ENCODE measurements around the gene SECISBP2.

The SECISBP2 gene

DNA sequence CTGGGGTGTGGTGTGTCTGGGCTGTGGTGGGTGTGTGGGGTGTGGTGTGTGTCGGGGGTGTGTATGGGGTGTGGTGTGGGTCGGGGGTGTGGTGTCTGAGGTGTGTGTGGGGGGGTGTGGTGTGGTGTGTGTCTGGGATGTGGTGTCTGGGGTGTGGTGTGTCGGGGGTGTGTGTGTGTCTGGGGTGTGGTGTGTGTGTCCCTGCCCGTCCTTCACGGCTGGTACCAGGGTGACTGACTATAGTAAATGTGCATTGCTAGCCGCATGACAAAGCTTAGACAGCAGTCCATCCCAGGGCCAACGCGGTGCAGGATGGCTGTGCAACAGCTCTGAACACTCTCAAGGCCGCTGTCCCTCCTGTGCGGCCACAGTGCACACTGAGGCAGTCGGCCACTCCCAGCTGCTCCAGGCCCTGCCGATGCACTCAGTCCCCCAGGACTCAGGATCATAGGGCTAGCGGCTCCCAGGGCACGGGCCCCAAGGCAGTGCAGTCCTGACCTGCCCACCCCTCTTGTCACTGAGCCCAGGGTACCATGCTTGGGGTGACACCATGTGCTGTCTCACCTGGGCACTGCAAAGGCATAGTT is 54.0 kb downstream of the SECISBP2 start:
- Histone ChIP-seq H3K9me3 (ENCODE audit: severe bottlenecking) (no peaks in the 10 kb centered on the region), H3K27ac (ENCODE audit: poor library complexity, severe bottlenecking) (no peak overlapping the region), H3K27me3 (ENCODE audit: insufficient read depth, poor library complexity, severe bottlenecking) (no peaks in the 10 kb centered on the region), H3K4me1 (ENCODE audit: insufficient read depth, poor library complexity, severe bottlenecking) (no peaks in the 10 kb centered on the region), H3K4me3 (ENCODE audit: severe bottlenecking) (no peak overlapping the region), H3K36me3 (ENCODE audit: low read depth) (no peaks in the 10 kb centered on the region)
- TF ChIP-seq, protein P1, sequence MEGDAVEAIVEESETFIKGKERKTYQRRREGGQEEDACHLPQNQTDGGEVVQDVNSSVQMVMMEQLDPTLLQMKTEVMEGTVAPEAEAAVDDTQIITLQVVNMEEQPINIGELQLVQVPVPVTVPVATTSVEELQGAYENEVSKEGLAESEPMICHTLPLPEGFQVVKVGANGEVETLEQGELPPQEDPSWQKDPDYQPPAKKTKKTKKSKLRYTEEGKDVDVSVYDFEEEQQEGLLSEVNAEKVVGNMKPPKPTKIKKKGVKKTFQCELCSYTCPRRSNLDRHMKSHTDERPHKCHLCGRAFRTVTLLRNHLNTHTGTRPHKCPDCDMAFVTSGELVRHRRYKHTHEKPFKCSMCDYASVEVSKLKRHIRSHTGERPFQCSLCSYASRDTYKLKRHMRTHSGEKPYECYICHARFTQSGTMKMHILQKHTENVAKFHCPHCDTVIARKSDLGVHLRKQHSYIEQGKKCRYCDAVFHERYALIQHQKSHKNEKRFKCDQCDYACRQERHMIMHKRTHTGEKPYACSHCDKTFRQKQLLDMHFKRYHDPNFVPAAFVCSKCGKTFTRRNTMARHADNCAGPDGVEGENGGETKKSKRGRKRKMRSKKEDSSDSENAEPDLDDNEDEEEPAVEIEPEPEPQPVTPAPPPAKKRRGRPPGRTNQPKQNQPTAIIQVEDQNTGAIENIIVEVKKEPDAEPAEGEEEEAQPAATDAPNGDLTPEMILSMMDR (IDR thresholded peaks at IDR 0.05; ENCODE audit: poor library complexity, severe bottlenecking) = no peak
- DNase-seq (ENCODE audit: low spot score) (no peak), ATAC-seq (ENCODE audit: low read depth) (peak; percentile 54)

DNA sequence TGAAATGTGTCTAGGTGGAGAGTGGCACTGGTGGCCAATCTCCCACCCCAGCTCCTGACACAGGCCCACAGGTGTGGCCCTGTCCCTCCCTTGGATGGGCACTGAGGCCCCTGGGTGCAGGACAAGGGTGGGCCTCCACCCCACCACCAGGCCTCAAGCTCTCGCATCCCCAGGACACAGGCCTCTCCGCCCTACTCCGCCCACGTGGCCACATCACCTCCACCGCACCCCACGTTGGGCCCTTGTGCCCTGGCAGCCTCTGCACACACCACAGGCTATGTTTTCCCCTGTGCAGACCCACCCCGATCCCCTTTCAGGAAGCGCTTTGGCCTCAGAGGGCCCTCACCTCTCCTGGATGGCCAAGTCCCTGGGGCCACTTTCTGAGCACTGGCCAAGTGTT is 54.7 kb downstream of the SECISBP2 start:
- Histone ChIP-seq H3K4me1 (ENCODE audit: insufficient read depth, poor library complexity, severe bottlenecking) (no peaks in the 10 kb centered on the region), H3K4me3 (ENCODE audit: severe bottlenecking) (no peak overlapping the region), H3K27ac (ENCODE audit: poor library complexity, severe bottlenecking) (no peak overlapping the region), H3K9me3 (ENCODE audit: severe bottlenecking) (no peaks in the 10 kb centered on the region), H3K36me3 (ENCODE audit: low read depth) (no peaks in the 10 kb centered on the region), H3K27me3 (ENCODE audit: insufficient read depth, poor library complexity, severe bottlenecking) (no peaks in the 10 kb centered on the region)
- TF ChIP-seq, protein P1 (IDR thresholded peaks at IDR 0.05; ENCODE audit: poor library complexity, severe bottlenecking) = no peak
- DNase-seq (ENCODE audit: low spot score) (no peak), ATAC-seq (ENCODE audit: low read depth) (peak; percentile 11; the same call in 2 of the 3 replicates)

DNA sequence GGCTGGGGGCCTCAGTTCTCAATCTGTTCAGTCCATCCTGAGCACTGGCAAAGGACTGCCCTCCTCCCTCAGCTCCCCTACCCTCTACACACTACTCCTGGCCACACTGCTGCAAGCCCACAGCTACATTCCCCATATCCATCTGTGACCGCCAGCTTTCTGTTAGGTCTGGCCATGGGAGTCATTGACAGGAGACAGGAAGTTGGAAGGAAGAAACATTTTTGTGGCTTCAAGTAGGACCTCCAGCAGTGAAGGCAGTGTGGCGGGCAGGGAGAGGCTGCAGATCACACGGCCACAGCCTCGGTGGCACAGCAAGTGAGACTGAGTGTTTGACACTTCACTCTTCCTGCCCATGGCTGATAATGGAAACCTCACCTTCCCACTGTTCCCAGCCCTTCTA is 55.9 kb downstream of the SECISBP2 start:
- TF ChIP-seq, protein P1 (IDR thresholded peaks at IDR 0.05; ENCODE audit: poor library complexity, severe bottlenecking) = no peak
- DNase-seq (ENCODE audit: low spot score) (no peak), ATAC-seq (ENCODE audit: low read depth) (no peak)
- no peak overlapping the region for H3K4me3 ChIP-seq (ENCODE audit: severe bottlenecking)
- H3K27ac ChIP-seq (ENCODE audit: poor library complexity, severe bottlenecking) = no peak overlapping the region
- H3K9me3 ChIP-seq (ENCODE audit: severe bottlenecking) = no peaks in the 10 kb centered on the region
- no peaks in the 10 kb centered on the region for H3K27me3 ChIP-seq (ENCODE audit: insufficient read depth, poor library complexity, severe bottlenecking)
- H3K4me1 ChIP-seq (ENCODE audit: insufficient read depth, poor library complexity, severe bottlenecking) = no peaks in the 10 kb centered on the region
- no peaks in the 10 kb centered on the region for H3K36me3 ChIP-seq (ENCODE audit: low read depth)

DNA sequence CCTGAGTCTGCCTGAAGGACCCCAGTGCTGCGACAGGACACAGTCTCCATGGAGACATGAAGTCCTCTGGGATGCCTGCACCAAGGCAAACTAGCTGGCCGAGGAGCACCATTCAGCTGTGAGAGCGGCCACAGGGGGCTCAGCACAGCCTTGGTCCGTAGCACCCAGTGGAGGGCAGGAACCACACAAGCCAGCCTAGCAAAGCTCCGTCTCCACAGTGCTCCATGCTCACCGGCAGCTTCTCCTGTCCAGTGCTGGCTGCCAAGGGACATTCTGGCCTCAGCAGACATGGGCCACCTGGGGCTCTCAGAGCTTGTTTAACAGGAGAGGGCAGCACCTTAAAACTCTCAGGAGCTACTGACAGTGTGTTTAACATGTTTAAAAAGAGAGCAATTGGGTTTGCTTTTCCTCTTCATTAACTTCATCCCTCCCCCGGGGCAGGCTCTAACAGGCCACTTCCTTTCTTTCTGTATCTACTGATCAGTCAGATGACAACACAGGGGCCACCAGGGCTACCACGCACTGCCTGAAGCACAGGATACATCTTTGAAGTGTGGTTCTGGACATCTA is 57.0 kb downstream of the SECISBP2 start:
- Histone ChIP-seq H3K27ac (ENCODE audit: poor library complexity, severe bottlenecking) (no peak overlapping the region), H3K27me3 (ENCODE audit: insufficient read depth, poor library complexity, severe bottlenecking) (no peaks in the 10 kb centered on the region), H3K4me1 (ENCODE audit: insufficient read depth, poor library complexity, severe bottlenecking) (no peaks in the 10 kb centered on the region), H3K36me3 (ENCODE audit: low read depth) (no peaks in the 10 kb centered on the region), H3K4me3 (ENCODE audit: severe bottlenecking) (no peak overlapping the region), H3K9me3 (ENCODE audit: severe bottlenecking) (no peaks in the 10 kb centered on the region)
- no peak for DNase-seq (ENCODE audit: low spot score)
- TF ChIP-seq, protein P1 (IDR thresholded peaks at IDR 0.05; ENCODE audit: poor library complexity, severe bottlenecking) = no peak
- ATAC-seq (ENCODE audit: low read depth) = no peak

DNA sequence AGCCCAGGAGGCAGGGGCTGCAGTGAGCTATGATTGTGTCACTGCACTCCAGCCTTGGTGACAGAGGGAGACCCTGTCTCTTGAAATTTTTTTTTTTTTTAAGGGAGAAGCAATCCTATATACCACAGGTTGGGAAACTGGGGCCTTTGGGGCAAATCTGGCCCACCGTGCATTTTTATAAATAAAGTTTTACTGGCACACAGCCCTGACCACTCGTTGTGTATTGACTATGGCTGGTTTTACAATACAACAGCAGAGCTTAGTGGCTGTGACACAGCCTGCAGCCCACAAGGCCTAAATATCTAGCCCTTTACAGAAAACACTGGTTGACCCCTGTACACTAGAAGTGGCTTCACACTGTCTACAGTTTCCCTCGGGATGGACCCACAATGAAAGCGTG is 58.0 kb downstream of the SECISBP2 start:
- ATAC-seq (ENCODE audit: low read depth) (no peak), DNase-seq (ENCODE audit: low spot score) (no peak)
- Histone ChIP-seq H3K4me3 (ENCODE audit: severe bottlenecking) (no peak overlapping the region), H3K9me3 (ENCODE audit: severe bottlenecking) (no peaks in the 10 kb centered on the region), H3K36me3 (ENCODE audit: low read depth) (no peaks in the 10 kb centered on the region), H3K27ac (ENCODE audit: poor library complexity, severe bottlenecking) (no peak overlapping the region), H3K27me3 (ENCODE audit: insufficient read depth, poor library complexity, severe bottlenecking) (no peaks in the 10 kb centered on the region), H3K4me1 (ENCODE audit: insufficient read depth, poor library complexity, severe bottlenecking) (no peaks in the 10 kb centered on the region)
- TF ChIP-seq, protein P1 (IDR thresholded peaks at IDR 0.05; ENCODE audit: poor library complexity, severe bottlenecking) = no peak

Data from RWPE2 (cell line).